Inferior parietal cortex (tissue), 1 donor: ENCODE data around the gene ANK3.

Experiments
- DNase-seq: peaks from one replicate; pipeline ENCODE4 v3.0.0-alpha.2; 2016; ENCODE audit errors: extremely low spot score

Gene ANK3

GRCh38 chr10:60377955-60378354 is 11.7 kb downstream of the ANK3 start:
- DNase-seq, result no peak

- DNase-seq, result no peak
Measured at GRCh38 chr10:60377042-60377352, 12.7 kb downstream of the ANK3 start.

- DNase-seq, result no peak
Measured at GRCh38 chr10:60376221-60377041, 13.2 kb downstream of the ANK3 start.

- DNase-seq, result no peak
Measured at GRCh38 chr10:60375293-60376004, 14.2 kb downstream of the ANK3 start.

- DNase-seq, result no peak
Measured at GRCh38 chr10:60374836-60375235, 14.8 kb downstream of the ANK3 start.

- DNase-seq, result no peak
Measured at GRCh38 chr10:60372436-60372835, 17.2 kb downstream of the ANK3 start.

GRCh38 chr10:60369547-60369930 is 20.1 kb downstream of the ANK3 start:
- DNase-seq, result no peak

- DNase-seq, result no peak
Measured at GRCh38 chr10:60368875-60369546, 20.7 kb downstream of the ANK3 start.

GRCh38 chr10:60367901-60368300 is 21.8 kb downstream of the ANK3 start:
- DNase-seq, result no peak

- no peak for DNase-seq
Measured at GRCh38 chr10:60367431-60367830, 22.2 kb downstream of the ANK3 start.

- peak; percentile 77 for DNase-seq
Measured at GRCh38 chr10:60367024-60367423, 22.7 kb downstream of the ANK3 start.

- DNase-seq, result no peak
Measured at GRCh38 chr10:60363187-60363586, 26.5 kb downstream of the ANK3 start.

GRCh38 chr10:60362461-60362860 is 27.2 kb downstream of the ANK3 start:
- DNase-seq, result no peak

- DNase-seq, result no peak
Measured at GRCh38 chr10:60359066-60359465, 30.6 kb downstream of the ANK3 start.

- no peak for DNase-seq
Measured at GRCh38 chr10:60358282-60358681, 31.4 kb downstream of the ANK3 start.

GRCh38 chr10:60353519-60354258 is 36.0 kb downstream of the ANK3 start:
- DNase-seq, result peak; percentile 86

GRCh38 chr10:60352105-60352504 is 37.6 kb downstream of the ANK3 start:
- no peak for DNase-seq

GRCh38 chr10:60351191-60351853 is 38.4 kb downstream of the ANK3 start:
- DNase-seq, result no peak

- DNase-seq, result no peak
Measured at GRCh38 chr10:60350400-60350799, 39.3 kb downstream of the ANK3 start.

- no peak for DNase-seq
Measured at GRCh38 chr10:60349426-60349825, 40.2 kb downstream of the ANK3 start.

GRCh38 chr10:60348982-60349381 is 40.7 kb downstream of the ANK3 start:
- no peak for DNase-seq

- DNase-seq, result no peak
Measured at GRCh38 chr10:60347270-60347669, 42.4 kb downstream of the ANK3 start.
